HG03135 (cell line): Measurements from ENCODE around the gene ZSCAN1.

ENCODE experiments used
- ATAC-seq: cut with Tn5 transposase; IDR thresholded peaks from one replicate; pipeline ENCODE4 v1.9.1; 2021; ENCODE audit warnings: mild to moderate bottlenecking, moderate library complexity; ENCODE audit not compliant: unreplicated experiment

ZSCAN1 gene

DNA sequence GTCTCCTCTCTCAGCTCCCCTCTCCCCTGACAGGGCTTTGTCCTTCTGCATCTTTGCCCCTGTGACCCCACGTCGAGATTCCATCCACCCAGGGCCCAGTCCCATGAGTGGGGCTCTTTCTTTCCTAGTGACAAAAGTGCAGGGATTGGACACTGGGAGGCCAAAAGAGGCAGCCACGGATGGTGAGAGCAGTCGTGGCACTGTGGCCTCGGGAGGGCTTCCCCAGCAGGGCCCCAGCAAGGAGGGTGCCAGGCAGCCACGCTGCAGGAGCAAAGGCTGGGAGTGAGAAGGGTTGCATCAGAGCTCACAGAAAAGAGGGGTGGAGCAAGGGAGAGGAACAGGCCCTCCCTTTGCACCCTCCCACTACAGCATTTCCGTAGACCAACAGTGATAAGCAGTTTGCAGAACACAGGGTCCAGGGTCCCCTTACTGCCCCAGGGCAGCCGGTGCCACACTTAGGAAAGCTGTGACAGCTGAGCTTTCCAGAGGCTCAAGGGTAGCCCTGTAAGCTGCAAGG, 4.9 kb downstream of the ZSCAN1 start:
- no peak for ATAC-seq

- ATAC-seq = no peak
Observed at GRCh38 chr19:58040751-58041525, 7.1 kb downstream of the ZSCAN1 start.

DNA sequence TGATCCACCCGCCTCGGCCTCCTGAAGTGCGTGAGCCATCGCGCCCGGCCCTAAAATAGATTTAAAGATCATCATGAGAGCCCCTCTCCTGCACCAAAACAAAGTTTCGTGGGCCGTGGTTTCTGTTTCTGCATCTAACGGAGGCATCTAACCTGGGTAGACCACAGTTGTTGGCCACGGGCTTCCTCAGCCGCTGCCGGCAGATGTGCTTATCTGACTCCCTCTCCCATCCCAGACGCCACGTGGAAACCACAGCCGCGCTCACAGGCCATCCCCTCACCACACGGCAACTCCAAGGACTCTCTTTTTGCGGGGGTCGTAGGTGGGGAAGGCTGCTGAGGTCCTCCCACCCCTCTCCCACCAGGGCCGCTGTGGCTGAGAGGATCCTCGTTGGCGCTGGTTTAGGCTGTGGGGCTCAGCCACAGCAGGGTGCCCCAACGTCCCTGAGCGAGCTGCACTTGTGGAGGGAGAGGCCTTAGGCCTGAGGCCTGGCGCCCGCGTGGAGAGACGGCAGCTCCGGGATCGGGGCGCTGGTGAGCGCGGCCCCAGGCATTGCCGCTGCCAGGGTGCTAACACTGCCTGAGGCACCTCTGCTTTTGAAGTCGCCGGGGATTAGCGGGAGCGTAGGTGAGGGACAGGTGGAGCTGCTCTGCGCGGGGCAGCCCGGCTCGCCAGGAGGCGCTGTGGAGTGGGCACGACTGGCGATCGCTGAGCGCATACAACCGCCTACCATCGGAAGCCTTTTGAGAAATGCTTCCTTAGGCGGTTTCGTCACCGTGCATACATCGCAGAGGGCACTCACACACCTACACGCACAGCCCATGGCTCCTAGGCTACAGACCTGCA, 8.9 kb downstream of the ZSCAN1 start:
- ATAC-seq = no peak

DNA sequence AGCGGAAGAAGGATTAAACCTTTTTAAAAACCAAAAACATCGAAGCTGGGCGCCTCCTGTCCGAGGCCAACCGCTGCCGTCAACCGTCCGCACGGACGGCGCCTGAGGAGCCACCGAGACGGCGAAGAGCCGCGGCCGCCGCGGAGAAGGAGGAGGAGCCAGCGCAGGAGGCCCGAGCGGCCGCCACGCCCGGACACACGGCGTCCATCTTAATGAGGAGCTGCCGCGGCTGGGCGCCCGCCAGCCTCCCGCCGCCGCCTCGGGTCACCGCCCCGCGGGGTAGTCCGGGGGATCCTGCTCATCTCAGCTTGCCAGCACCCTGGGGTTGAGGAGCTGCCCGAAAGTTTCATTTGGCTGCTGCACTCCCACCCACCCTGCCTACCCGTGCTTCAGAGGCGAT, 10.6 kb downstream of the ZSCAN1 start:
- no peak for ATAC-seq

DNA sequence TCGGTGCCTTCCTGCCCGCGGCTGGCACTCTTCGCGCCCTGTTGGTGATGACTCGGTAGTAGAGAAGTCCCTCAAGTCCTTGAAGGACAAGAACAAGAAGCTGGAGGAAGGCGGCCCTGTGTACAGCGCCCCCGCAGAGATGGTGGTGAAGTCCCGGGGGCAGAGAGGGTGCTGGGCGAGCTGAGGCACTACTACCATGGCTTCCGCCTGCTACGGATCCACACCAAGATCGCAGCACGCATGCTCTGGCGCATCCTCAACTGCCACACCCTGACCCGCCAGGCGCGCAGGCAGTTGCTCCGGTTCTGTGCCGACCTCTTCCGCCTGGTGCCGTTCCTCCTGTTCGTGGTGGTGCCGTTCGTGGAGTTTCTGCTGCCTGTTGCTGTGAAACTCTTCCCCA, 11.1 kb downstream of the ZSCAN1 start:
- ATAC-seq = no peak

DNA sequence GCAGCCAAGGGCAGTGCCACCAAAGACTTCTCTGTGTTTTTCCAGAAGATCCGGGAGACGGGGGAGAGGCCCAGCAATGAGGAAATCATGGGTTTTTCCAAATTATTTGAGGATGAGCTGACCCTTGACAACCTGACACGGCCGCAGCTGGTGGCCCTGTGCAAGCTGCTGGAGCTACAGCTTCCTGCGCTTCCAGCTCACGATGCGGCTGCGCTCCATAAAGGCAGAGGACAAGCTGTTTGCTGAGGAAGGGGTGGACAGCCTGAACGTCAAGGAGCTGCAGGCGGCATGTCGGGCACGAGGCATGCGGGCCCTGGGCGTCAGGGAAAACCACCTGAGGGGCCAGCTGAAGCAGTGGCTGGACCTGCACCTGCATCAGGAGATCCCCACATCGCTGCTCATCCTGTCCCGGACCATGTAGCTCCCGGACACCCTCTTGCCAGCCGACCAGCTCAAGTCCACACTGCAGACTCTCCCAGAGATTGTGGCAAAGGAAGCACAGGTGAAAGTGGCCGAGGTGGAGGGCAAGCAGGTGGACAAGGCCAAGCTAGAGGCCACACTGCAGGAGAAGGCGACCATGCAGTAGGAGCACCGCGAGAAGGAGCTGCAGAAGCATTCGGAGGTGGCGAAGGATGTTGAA, 11.7 kb downstream of the ZSCAN1 start:
- ATAC-seq = no peak

DNA sequence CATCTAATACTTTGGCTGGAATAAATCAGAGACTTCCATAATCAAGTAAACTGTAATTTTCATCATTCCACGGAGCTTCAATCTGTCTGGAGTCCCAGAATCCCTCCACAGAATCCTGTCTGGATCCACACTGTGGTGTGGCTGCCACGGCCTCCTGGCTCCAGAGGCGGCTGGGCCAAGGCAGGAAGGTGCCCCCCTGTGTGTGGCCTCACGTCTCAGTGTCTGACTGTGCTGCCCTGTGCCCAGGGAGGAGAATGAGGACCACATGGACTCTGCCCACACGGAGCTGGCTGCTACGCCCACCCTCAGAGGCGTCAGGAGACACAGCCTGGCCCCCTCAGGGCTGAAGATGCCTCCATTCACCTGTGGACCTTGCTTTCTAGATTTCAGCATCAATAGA, 13.0 kb downstream of the ZSCAN1 start:
- ATAC-seq = no peak

DNA sequence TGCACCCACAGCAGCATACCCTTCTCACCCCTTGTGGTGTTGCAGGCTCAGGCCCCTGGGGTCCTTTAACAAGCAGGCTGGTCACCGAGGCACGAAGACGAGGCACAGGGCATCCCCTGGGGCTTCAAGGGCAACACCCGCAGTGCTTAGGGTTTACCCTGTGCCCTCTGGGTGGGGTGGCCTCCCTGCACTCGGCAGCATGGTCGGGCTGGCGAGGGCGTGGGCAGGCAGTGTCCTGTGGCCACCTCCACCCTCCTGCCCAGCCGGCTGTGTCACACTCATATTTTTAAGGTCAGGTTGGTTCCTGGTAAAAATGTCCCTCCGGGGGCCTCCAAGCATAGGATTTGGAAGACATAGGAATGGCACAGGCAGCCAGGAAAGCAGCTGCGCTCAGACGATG, 13.8 kb downstream of the ZSCAN1 start:
- no peak for ATAC-seq

GRCh38 chr19:58052256-58052655, 18.4 kb downstream of the ZSCAN1 start:
- ATAC-seq = no peak

DNA sequence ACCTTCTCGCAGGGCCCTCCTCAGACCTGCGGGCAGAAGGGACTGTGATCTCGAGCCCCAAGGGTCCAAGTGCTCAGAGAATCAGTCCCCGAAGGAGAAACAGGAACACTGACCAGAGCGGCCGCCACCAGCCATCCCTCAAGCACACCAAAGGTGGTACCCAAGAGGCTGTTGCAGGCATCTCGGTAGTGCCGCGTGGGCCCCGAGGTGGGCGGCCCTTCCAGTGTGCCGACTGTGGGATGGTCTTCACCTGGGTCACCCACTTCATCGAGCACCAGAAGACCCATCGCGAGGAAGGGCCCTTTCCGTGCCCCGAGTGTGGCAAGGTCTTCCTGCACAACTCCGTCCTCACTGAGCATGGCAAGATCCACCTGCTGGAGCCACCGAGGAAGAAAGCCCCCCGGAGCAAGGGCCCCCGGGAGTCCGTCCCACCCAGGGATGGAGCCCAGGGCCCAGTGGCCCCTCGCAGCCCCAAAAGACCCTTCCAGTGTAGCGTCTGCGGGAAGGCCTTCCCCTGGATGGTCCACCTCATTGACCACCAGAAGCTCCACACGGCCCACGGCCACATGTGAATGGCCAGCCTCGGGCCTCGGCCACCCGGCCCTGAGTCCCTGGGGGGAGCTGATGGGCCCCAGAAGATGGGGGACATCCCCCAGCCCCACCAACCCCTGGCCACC, 19.8 kb downstream of the ZSCAN1 start:
- ATAC-seq = no peak

- ATAC-seq = no peak
Observed at GRCh38 chr19:58054901-58055874, 21.4 kb downstream of the ZSCAN1 start.

DNA sequence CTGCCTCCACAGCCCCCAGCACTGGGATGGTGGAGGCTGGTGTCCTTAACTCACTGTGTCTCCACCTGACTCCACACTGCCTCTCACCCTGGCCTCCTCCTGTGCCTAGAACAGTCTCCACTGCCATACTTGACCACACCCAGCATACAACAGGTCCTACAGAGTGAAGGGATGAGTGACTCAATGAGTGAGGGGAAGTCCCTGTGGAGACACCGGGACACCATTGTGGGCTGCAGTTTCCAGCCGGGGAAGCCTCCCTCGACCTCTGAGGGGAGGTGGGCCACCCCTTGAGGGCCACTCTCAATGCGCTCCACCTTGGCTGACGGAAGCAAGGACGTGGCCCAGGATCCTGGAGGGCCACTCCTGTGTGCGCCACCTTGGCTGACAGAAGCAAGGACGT, 22.4 kb downstream of the ZSCAN1 start:
- no peak for ATAC-seq

GRCh38 chr19:58056861-58057260, 23.0 kb downstream of the ZSCAN1 start:
- no peak for ATAC-seq

GRCh38 chr19:58058467-58058866, 24.6 kb downstream of the ZSCAN1 start:
- no peak for ATAC-seq

GRCh38 chr19:58059003-58059670, 25.3 kb downstream of the ZSCAN1 start, which contains the start of gene ZNF135:
TSS of gene ZNF135 (plus strand) at chr19:58059282. CDS start at chr19:58060003, 721 bp downstream.
- no peak for ATAC-seq

GRCh38 chr19:58059671-58060078, 25.9 kb downstream of the ZSCAN1 start:
- ATAC-seq = no peak

GRCh38 chr19:58060231-58060630, 26.4 kb downstream of the ZSCAN1 start:
- ATAC-seq = no peak

- no peak for ATAC-seq
Observed at GRCh38 chr19:58063712-58064111, 29.9 kb downstream of the ZSCAN1 start.
